Measurements from ENCODE around the gene TPRG1L. TPM values are rescaled to one million over a fixed set of nuclear protein-coding genes. Genes with fewer than 3 reads are reported as not detected.

TPRG1L gene
- total RNA-seq, 1 experiment from 2014 or later: 30.3 TPM

DNA sequence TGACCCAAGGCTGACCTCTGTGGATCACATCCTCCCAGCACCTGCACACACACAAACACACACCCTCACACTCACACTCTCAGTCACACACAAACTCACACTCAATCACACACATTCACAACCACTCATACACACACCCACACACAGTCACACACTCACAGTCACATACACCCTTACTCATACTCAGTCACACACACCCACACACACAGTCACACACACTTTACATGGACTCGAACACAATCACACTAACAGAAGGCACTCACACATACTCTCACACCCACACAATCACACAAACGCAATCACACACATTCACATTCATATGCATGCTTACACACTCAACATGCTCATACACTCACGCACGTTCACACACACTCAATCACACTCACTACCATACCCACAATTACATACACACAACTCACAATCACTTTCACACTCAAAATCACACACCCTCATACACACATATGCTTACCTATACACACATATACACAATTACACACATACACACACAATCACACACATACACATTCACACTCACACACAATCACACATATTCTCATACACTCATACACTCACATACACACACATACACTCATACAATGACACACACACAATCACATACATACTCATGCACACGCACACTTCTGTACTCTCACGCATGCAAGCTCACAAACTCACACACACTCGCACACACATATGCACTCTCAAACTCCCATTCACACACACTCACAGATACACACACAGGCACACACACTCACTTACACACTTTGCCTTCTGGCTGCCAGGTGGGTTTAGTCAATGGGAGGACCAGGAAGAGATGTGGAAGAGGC lies 19.6 kb upstream of the TPRG1L start:
- no peak for DNase-seq (ENCODE audit: low read depth)
- in situ Hi-C loops (cut with HindIII; ENCODE audit: low pct_unique_long_range_greater_than_20kb, low sequenced_read_pairs): no loop called here

DNA sequence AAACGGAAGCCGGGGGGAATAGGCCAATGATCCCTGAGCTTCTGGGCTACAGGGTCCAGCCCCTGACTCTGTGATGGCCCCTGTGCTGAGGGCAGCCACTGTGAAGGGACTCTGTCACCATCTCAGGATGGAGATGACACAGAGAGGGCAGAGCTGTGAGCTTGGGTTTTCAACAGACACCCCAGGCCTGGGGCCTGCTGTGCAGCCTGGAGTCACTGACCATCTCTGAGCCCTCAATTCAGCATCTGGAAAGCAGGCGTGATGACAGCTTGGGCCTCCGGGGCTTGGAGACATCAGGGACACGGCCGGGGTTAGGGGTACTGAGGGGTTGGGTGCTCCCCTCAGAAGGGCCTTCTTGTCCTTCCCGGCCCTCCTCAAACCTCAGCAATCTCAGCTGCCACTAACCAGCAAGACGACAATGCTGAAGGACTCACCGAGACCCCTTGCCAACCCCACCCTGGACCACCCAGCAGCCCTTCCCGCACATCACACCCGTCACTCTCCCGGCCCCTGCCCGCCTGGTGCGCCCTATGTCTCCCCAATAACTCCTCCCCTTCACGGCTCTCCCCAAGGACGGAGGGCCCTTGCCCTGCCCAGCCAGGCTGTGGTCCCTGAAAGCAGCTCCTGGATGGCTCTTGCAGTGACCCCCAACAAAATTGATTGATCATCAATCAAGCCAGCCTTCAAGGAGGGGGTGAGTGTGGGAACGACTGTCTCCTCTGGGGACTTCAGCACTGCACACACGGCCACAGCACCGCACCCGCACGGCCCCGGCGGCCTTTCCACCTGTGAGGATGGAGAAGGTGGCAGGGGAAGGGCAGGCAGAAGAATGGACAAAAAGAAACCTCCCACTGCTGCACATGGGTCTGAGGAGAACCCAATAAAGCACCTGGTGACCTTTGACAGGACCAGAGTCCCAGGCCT lies 17.8 kb upstream of the TPRG1L start:
- in situ Hi-C loops (cut with HindIII; ENCODE audit: low pct_unique_long_range_greater_than_20kb, low sequenced_read_pairs): no loop called here
- DNase-seq (ENCODE audit: low read depth): no peak

DNA sequence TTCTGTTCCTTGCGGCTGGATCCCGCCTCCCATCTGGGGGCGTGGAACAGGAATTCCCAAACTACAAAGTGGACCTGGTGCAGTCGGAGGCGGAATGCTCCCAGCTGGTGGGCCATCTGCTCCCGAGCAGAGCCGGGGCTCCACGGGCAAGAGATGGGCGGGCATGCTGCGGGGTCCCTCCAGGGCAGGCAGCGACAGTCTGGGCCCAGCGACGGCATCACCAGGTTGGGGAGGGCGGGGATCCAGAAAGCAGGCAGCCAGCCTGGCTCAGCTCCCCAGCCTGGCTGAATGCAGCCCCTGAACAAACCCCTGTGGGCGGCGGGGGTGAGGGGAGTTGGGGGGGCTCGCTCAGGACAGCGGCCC lies 17.1 kb upstream of the TPRG1L start:
- in situ Hi-C loops (cut with HindIII; ENCODE audit: low pct_unique_long_range_greater_than_20kb, low sequenced_read_pairs): no loop called here
- DNase-seq (ENCODE audit: low read depth): no peak

DNA sequence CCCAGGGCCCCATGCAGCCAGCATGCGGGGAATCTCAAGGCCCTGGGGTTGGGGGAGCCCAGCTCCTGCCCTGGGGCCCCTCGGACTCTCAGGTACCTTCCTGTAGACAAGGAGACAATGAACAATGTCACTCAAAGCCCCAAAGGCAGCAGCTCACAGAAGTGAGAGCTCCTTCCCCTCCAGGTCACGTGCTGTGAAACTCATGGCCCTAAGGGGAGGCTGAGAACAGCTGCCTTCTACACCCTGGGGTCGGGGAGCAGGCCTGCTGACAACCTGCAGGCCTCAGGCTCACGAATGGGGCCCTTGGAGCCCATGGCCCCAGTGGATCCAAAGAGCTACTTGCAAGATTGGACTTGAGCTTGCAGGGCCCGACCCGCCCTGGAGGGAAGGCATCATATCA lies 16.7 kb upstream of the TPRG1L start:
- in situ Hi-C loops (cut with HindIII; ENCODE audit: low pct_unique_long_range_greater_than_20kb, low sequenced_read_pairs): no loop called here
- DNase-seq (ENCODE audit: low read depth): no peak

DNA sequence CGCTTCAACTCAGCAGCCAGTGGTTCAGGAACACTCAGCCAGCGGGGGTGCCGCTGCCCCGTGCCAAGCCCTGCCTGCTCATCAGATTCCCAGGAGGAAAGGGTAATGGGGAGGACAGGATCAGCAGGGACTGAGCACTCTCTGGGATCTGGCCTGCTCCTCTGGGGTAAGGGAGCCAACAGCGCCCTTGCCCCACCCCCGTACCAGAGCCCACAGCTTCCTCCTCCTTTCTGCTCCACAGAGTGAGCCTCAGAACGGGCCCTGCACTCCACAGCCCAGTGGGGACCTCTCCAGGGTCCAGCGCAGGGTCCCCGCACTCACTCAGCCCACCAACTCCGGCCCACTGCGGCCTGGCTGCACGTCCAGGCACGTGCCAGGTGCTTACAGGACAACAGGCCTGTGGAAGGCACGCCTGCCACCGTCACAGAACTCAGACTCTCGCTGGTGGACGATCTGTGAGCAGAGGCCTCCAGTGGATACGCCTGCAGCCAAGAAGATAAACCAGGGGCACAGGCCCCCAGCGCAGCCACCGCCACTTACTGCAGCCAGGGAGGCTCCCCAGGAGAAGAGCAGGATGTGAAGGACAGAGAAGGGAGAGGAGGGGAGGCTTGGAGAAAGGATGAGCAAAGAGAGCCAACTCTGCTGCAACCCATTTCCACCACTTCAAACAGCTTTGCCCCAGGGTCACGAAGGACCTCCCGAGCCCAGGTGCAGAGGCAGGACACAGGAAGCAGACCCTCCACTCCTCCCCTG lies 15.6 kb upstream of the TPRG1L start:
- DNase-seq (ENCODE audit: low read depth): no peak
- in situ Hi-C loops (cut with HindIII; ENCODE audit: low pct_unique_long_range_greater_than_20kb, low sequenced_read_pairs): no loop called here

DNA sequence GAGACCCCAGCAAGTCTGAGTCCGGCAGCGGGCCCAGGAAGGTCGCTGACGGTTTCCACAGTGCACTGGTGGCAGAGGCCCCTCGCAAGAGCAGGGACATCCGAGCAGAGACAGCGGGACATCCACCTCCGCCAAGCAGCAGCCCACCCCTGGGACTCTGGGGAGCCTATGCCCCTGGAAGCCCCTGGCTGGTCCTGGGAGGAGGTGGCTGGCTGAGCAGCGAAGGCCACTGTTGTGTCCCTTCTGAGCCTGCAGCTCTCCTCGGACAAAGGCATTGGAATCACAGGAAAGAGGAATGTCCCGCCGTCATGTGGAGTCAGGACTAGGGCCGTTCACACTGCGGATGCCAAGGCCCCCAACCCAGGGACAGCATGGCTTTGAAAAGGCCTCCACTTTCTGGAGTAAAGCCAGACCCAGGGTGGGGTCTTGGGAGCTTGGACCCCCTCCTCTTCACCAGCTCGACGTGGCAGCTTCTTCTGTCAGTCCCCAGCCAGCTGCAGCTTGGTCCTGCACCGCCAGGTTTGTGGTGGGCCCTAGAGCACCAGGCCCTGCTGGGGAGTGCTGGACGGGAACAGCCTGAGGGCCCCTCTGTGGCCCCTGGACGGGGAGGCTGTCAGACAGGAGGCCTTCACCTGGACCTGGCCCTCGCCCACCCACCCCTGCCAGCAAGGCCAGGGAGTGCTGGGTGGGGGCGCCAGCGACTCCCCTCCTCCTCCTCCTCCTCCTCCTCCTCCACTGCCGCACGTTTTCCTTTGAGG lies 14.9 kb upstream of the TPRG1L start:
- no peak for DNase-seq (ENCODE audit: low read depth)
- in situ Hi-C loops (cut with HindIII; ENCODE audit: low pct_unique_long_range_greater_than_20kb, low sequenced_read_pairs): no loop called here

DNA sequence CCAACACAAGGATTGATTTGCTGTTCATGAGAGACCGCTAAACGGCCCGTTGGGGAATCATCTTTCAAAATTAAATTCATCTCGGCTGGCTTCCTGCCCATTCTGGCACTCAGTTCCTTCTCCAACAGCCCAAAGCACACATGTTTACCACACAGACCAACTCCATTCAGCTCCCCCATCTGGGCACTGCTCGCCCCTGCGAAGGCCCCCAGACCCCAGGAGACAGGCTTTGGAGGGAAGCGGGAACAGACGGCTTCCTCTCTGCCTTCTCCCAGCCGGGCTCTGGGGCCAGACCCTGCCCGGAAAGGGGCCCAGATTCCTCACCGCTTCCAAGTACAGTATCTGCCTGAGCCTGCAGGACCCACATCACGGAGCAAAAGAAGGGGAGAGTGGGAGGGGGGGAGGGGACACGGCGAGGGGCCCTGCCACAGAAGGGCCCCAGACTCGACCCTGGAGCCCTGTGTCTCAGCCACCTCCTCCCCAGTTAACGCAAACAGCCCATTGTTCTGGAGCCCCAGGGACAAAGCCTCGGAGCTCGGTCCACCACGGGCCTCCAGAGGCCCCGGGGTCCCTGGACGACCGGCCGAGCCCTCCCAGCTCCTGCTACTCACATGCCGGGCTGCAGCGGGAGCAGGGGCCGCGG lies 14.2 kb upstream of the TPRG1L start:
- DNase-seq (ENCODE audit: low read depth): no peak
- in situ Hi-C loops (cut with HindIII; ENCODE audit: low pct_unique_long_range_greater_than_20kb, low sequenced_read_pairs): no loop called here

DNA sequence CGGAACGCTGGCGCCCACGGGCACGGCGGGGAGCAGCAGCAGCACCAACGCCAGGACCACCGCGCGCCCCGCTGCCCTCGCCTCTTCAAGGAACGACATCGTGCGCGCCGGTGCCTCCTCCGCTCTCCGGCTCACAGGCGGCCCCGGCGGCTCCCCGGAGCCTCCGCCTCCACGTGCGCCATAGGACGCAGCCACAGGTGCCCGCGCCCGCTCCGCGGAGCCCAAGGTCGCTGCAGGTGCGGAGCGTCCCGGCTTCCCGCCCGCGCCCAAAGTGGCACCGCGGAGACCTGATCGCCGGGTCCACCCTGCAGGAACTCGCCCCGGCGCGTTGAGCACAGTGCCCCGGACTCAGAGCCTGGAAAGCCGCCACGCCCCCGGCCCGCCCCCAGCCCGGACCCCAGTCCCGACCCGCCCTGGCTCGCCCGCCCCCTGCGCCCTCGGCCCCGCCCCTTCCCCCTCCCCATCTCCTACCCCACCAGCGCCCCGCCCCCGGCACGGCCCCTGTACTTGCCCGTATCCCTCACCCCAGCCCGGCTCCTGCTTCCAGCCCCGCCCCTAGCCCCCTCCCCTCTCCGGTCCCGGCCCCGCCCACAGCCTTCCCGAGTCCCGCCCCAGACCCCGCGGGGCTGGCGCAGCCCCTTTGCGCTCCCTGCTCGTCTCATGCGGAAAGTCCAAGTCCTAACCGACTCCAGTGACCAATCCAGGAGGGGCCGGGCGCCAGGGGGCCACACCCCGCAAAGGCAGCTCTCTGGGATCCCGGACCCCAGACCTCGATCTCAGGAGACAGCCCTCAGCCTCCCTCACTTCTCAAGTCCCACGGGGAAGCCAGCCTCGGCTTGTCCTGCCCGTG lies 13.4 kb upstream of the TPRG1L start, which contains the start of gene MEGF6:
TSS of gene MEGF6 (minus strand) at position 339 of the 850 bp plus-strand sequence. CDS start at position 99, 240 bp downstream.
- in situ Hi-C loops (cut with HindIII; ENCODE audit: low pct_unique_long_range_greater_than_20kb, low sequenced_read_pairs): no loop called here
- peak; percentile 40 for DNase-seq (ENCODE audit: low read depth)

DNA sequence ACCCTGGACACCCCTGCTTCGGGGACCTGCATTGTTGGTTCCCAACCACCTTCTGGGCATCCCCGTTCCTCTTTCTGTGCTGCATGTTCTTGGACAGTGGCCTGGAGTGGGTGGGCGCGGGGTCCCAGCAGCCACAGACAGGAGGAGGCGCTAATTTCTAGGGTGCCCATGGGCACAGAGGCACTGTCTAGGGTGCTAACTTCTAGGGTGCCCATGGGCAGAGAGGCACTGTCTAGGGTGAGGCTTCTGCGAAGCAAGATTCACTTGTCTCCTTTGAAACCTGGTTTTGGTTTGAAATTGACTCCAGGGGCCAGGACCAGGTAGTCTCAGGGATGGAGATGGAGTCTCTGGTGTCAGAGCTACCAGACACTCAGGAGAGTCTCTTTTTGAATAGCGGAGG lies 12.7 kb upstream of the TPRG1L start:
- in situ Hi-C loops (cut with HindIII; ENCODE audit: low pct_unique_long_range_greater_than_20kb, low sequenced_read_pairs): no loop called here
- DNase-seq (ENCODE audit: low read depth): no peak

DNA sequence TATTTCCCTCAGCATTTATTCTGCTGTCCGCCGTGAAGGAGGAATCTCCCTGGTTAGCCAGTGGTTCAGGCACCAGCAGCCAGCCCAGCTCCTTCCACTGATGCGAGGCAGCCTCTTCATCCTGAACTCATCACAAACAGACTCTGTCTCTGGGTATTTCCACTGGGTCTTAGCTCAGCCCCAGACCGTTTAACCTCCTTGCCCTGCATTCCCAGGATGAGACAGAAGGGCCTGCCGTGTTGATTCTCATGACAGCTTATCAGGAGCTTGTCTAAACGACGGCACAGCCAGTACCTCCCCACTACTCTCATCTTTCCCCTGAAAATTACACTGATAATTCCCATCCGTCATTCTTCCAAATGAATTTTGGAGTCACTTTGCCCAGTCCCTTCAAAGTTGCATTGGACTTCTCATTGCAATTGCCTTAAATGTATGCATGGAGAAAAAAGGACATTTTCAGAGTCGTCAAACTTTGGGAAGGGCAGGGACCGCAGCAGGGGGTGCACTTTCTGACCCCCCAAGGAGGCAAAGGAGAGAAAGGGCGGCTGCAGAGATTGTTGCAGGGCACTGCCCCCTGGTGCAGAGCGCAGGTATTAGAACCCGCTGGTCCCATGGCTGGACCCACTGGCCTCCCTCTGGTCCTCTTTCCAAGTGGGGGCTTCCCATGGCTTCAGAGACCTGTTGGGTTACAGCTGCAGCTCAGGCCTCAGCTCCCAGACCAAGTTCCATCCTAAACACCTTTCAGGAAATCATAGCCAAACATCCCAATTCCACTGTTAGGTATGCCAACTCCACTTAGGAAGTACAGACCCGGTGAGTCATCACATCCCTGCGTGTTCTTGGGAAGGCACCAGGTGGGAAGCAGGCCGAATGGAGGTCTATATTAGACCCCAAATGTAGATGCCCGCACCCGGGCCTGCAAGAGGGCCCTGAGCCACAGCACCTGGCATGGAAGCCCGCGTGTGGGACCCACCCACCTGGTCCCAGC lies 9.8 kb upstream of the TPRG1L start:
- DNase-seq (ENCODE audit: low read depth): no peak
- in situ Hi-C loops (cut with HindIII; ENCODE audit: low pct_unique_long_range_greater_than_20kb, low sequenced_read_pairs): no loop called here

DNA sequence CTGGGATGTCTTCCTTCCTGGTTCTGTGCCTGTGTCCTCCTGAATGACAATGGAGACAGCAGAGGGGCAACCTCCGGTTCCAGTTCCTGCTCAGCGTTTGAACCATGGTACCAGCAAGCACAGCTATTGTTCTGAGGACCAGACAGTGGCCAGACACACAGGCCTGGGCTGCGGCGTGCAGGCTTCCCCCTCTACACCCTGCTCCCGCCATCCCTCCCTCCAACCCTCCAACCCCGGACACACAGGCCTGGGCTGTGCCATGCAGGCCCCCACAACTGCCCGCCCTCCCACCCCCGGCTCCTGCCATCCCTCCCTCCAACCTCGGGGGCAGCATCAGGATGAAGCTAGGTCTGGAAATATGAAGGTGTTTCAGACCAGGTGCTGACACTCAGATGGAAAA lies 8.0 kb upstream of the TPRG1L start:
- in situ Hi-C loops (cut with HindIII; ENCODE audit: low pct_unique_long_range_greater_than_20kb, low sequenced_read_pairs): no loop called here

DNA sequence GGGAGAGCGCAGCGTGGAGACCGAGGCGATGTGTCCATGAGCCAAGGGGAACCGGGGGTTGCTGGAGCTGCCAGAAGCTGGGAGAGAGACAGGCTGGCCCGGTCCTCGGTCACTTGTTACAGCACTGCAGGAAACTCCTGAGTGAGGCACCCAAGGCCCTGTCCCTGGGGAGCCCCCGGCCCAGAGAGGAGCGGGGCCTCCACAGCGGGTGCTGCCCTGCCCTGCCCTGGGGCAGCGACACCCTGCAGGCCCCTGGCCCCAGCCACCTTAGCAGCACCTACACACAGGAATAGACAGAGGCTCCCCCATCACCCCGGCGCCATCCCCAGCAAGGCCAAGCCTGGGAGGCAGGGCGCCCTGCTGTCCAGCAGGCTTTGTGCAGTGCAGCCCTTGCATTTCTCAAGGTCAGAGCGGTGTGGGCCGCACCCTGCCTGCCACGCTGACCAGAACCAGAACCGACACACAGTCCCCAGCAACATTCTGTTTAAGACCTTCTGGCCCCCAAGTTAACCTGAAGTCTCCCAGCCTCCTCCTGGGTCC lies 6.9 kb upstream of the TPRG1L start:
- DNase-seq (ENCODE audit: low read depth): no peak

More for the DNA sequence above, 8.0 kb upstream of the TPRG1L start:
- no peak for DNase-seq (ENCODE audit: low read depth)

DNA sequence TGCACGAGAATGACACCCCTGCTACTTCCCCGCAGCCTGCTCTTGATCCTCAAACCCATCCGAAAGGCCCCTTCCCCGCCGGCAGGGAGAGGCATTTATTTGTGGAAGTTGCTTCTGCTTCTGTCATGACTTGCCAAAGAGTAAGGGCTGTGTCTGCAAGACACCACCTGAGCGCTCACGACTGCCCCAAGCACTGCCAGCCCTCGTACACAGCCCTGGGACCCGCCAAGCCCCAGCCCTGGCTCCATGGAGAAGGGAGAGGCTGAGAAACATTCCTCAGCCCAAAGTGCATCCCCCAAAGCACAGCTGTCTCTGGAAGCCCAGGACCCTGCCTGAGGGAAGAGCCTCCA lies 6.3 kb upstream of the TPRG1L start:
- in situ Hi-C loops (cut with HindIII; ENCODE audit: low pct_unique_long_range_greater_than_20kb, low sequenced_read_pairs): no loop called here
- no peak for DNase-seq (ENCODE audit: low read depth)

More for the DNA sequence above, 6.9 kb upstream of the TPRG1L start:
- in situ Hi-C loops (cut with HindIII; ENCODE audit: low pct_unique_long_range_greater_than_20kb, low sequenced_read_pairs): no loop called here

DNA sequence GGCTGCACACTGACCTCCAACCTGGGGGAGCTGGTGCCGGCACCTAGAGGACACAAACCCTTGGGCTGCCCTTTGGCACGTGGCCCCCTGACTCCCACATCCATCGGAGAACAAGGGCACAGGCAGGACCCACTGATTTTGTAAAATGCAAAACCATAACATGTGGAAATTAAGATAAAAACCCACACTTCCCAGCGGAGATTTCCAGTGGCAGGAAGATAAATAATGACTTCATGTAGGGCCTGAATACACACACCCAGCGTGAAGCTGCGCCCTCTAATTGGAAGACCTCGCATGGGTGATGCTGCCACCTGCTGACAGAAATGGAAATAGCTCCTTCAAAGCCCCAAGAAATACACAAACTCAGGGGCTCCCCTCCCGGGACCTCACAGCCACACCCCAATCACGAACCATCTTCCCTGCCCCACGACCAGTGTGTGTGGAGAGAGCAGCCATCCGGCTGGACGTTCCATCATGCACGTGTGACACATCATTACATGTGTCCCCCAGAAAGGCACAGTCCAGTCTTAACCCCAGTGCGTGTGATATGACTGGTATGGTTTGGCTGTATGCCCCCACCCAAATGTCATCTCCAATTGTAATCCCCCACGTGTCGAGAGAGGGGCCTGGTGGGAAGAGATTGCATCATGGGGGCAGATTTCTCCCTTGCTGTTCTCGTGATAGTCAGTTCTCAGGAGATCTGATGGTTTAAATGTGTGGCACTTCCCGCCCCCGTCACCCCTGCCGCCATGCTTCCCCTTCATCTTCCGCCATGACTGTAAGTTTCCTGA lies 5.7 kb upstream of the TPRG1L start:
- peak; percentile 48 for DNase-seq (ENCODE audit: low read depth)
- in situ Hi-C loops (cut with HindIII; ENCODE audit: low pct_unique_long_range_greater_than_20kb, low sequenced_read_pairs): no loop called here

DNA sequence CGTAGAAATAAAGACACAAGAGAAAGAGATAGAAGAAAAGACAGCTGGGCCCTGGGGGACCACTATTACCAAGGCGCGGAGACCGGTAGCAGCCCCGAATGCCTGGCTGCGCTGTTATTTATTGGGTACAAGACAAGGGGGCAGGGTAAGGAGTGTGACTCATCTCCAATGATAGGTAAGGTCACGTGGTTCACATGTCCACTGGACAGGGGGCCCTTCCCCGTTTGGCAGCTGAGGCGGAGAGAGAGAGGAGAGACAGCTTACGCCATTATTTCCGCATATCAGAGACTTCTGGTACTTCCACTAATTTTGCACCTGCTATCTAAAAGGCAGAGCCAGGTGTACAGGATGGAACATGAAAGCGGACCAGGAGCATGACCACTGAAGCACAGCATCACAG lies 4.1 kb upstream of the TPRG1L start:
- no peak for DNase-seq (ENCODE audit: low read depth)
- in situ Hi-C loops (cut with HindIII; ENCODE audit: low pct_unique_long_range_greater_than_20kb, low sequenced_read_pairs): no loop called here
